Aorta (tissue), 5 donors: ENCODE results near the gene DOK7. TPM values are rescaled to one million over a fixed set of nuclear protein-coding genes. Genes with fewer than 3 reads are reported as not detected.
A peak's percentile ranks its signal among the peaks of the same experiment; 100 is the strongest.

Experiments used
- ATAC-seq: fragments of 200-7000 bp; cut with Tn5 transposase; one replicate; pipeline ENCODE4 v1.9.1; 2022; ENCODE audit warnings: moderate library complexity; ENCODE audit not compliant: low FRiP score
- DNase-seq, 2 donors: peaks; one replicate each; pipeline ENCODE4 v3.0.0-alpha.2; 2020
- H3K27ac ChIP-seq, 2 donors: one replicate each; pipeline ENCODE4 v1.5.1; 2013; ENCODE audit warnings: low read length in 2 of 2, mild to moderate bottlenecking in 2 of 2, moderate library complexity in 2 of 2, control low read depth in 1 of 2, inconsistent platforms in 1 of 2, low read depth in 1 of 2
- H3K27me3 ChIP-seq, 2 donors: one replicate each; pipeline ENCODE4 v1.6.1; 2013; ENCODE audit warnings: control low read depth in 1 of 2, low read length in 1 of 2, mild to moderate bottlenecking in 1 of 2, moderate library complexity in 1 of 2; ENCODE audit not compliant: insufficient read depth in 2 of 2, control insufficient read depth in 1 of 2
- H3K36me3 ChIP-seq, 2 donors: one replicate each; pipeline ENCODE4 v1.6.1; 2013; ENCODE audit warnings: control low read depth in 1 of 2, low read length in 1 of 2, mild to moderate bottlenecking in 1 of 2; ENCODE audit not compliant: insufficient read depth in 2 of 2, control insufficient read depth in 1 of 2
- H3K4me1 ChIP-seq, 2 donors: one replicate each; pipeline ENCODE4 v1.6.1; 2013; ENCODE audit warnings: low read length in 2 of 2, control low read depth in 1 of 2, mild to moderate bottlenecking in 1 of 2, moderate library complexity in 1 of 2; ENCODE audit not compliant: insufficient read depth in 2 of 2, control insufficient read depth in 1 of 2
- H3K4me3 ChIP-seq, 2 donors: one replicate each; pipeline ENCODE4 v1.5.1; 2013; ENCODE audit warnings: low read length in 2 of 2, control low read depth in 1 of 2, mild to moderate bottlenecking in 1 of 2
- H3K9me3 ChIP-seq: one replicate; pipeline ENCODE4 v1.6.1; 2013; ENCODE audit warnings: mild to moderate bottlenecking, low read length; ENCODE audit not compliant: control insufficient read depth
- WGBS, 2 donors: extraction: QIAGEN DNeasy Blood & Tissue Kit; methylation state at CpG; one replicate each; pipeline ENCODE4 v1.1.7; 2013; 5-methylcytosine and 5-hydroxymethylcytosine counted together
- intact Hi-C, 2 donors: fragments of 100-400 bp; cut with DNase I; formaldehyde crosslinking; loops; one replicate each; pipeline versions ENCODE4 v1.14.2 to v1.15.0; 2022
- polyA plus RNA-seq, 2 donors: library from polyadenylated mRNA; stranded (reverse); fragments of 200-250 nt; gene quantifications; one replicate each; pipeline ENCODE4 v1.2.3, GENCODE V29; 2013
- total RNA-seq, 2 donors: library from RNA; stranded (reverse); fragmentation: NEBNext Ultra II Directional; extraction: Animal tissue kit (Norgen Biotek cat#: 25700); gene quantifications; one replicate each; pipeline ENCODE4 v1.2.1, GENCODE V29; 2021
- donor health status: healthy with polysubstance abuse.
- donor health status: Bipolar disorder and iron deficiency.
- donor health status: DM: no; HTN: no; CAD: no.
- donor health status: DM: no; HTN: no; CAD: no.
- donor health status: DM: yes; HTN: yes; CAD: no.

DOK7 gene
- total and polyA plus RNA-seq, 4 donors = 3.3 to 9.1 (median 4.7) TPM

- DNase-seq (no peak), ATAC-seq (no peak)
- intact Hi-C loops = loop anchor here in 1 of 2 donors (5.0 kb wide), 1 partner anchor 187 kb away; the partner anchor contains the start of gene RGS12
- Histone ChIP-seq H3K36me3 (no peaks in the 10 kb centered on the region), H3K4me3 (no peak overlapping the region), H3K27me3 (no peaks in the 10 kb centered on the region), H3K4me1 (no peaks in the 10 kb centered on the region), H3K27ac (no peak overlapping the region), H3K9me3 (no peaks in the 10 kb centered on the region)
- 83 to 88% methylated on average over 25 of the region's 25 CpGs for WGBS, 2 donors
These were observed 16.4 kb downstream of the DOK7 start for GRCh38 chr4:3479358-3480101.

GRCh38 chr4:3480528-3481112, 17.5 kb downstream of the DOK7 start:
- Histone ChIP-seq H3K9me3 (no peaks in the 10 kb centered on the region), H3K27me3 (no peaks in the 10 kb centered on the region), H3K4me3 (no peak overlapping the region), H3K27ac (peak overlapping the region in 1 of 2 donors; percentile 6), H3K4me1 (no peaks in the 10 kb centered on the region), H3K36me3 (no peaks in the 10 kb centered on the region)
- intact Hi-C loops = loop anchor here in 1 of 2 donors (5.0 kb wide), 1 partner anchor 188 kb away; the partner anchor contains the start of gene RGS12
- WGBS, 2 donors = 20 to 21% methylated on average over 17 of the region's 17 CpGs
- DNase-seq = peak; percentile 78 to 93
- peak; percentile 78 for ATAC-seq

- WGBS, 2 donors = 72 to 74% methylated on average over 5 of the region's 5 CpGs
- intact Hi-C loops = loop anchor here in 1 of 2 donors (5.0 kb wide), 1 partner anchor 189 kb away; the partner anchor contains the start of gene RGS12
- no peak overlapping the region for H3K4me3 ChIP-seq
- peak overlapping the region in 1 of 2 donors; percentile 14 for H3K27ac ChIP-seq
- ATAC-seq (no peak), DNase-seq (no peak)
- H3K4me1 ChIP-seq = no peaks in the 10 kb centered on the region
- H3K36me3 ChIP-seq = no peaks in the 10 kb centered on the region
- H3K9me3 ChIP-seq = no peaks in the 10 kb centered on the region
- H3K27me3 ChIP-seq = no peaks in the 10 kb centered on the region
These were observed 18.0 kb downstream of the DOK7 start for GRCh38 chr4:3481113-3481531.

- Histone ChIP-seq H3K4me3 (no peak overlapping the region), H3K36me3 (no peaks in the 10 kb centered on the region), H3K27me3 (no peaks in the 10 kb centered on the region), H3K9me3 (no peaks in the 10 kb centered on the region), H3K27ac (peak overlapping the region in 1 of 2 donors; percentile 62), H3K4me1 (no peaks in the 10 kb centered on the region)
- intact Hi-C loops = loop anchor here in 1 of 2 donors (5.0 kb wide), 1 partner anchor 190 kb away; the partner anchor contains the start of gene RGS12
- DNase-seq (no peak), ATAC-seq (no peak)
- 86 to 91% methylated on average over 19 of the region's 19 CpGs for WGBS, 2 donors
These were observed 18.8 kb downstream of the DOK7 start for GRCh38 chr4:3481783-3482393.

DNA sequence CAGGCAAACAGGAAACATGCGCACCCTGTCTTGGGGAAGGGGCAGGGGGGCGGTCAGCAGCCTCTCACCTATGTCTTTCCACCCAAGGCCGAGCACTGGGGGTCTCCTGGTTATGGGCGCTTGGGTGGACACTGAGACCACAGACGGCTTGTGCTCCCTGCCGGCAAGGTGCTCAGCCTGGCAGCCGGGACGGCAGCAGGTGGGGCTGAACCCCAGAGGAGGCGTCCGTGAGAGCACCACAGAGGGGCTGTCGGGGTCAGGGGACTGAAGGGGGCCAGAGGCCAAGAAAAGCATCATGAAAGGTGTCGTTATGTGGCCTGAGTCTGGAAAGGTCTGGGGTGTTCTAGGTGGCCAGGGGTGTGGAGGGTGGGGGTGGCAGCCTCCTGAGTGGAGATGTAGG, 19.6 kb downstream of the DOK7 start:
- WGBS, 2 donors = 87 to 89% methylated on average over 12 of the region's 12 CpGs
- H3K4me1 ChIP-seq = no peaks in the 10 kb centered on the region
- ATAC-seq (no peak), DNase-seq (no peak)
- intact Hi-C loops = loop anchor here in 1 of 2 donors (5.0 kb wide), 1 partner anchor 190 kb away; the partner anchor contains the start of gene RGS12
- H3K9me3 ChIP-seq = no peaks in the 10 kb centered on the region
- peak overlapping the region in 1 of 2 donors; percentile 62 for H3K27ac ChIP-seq
- H3K4me3 ChIP-seq = no peak overlapping the region
- H3K27me3 ChIP-seq = no peaks in the 10 kb centered on the region
- H3K36me3 ChIP-seq = no peaks in the 10 kb centered on the region

GRCh38 chr4:3483471-3483921, 20.4 kb downstream of the DOK7 start:
- Histone ChIP-seq H3K27me3 (no peaks in the 10 kb centered on the region), H3K9me3 (no peaks in the 10 kb centered on the region), H3K4me3 (no peak overlapping the region), H3K27ac (peak overlapping the region; percentile 63 to 91), H3K36me3 (no peaks in the 10 kb centered on the region), H3K4me1 (no peaks in the 10 kb centered on the region)
- DNase-seq (peak; percentile 84 to 93), ATAC-seq (peak; percentile 72)
- intact Hi-C loops = loop anchor here in 1 of 2 donors (5.0 kb wide), 1 partner anchor 191 kb away; the partner anchor contains the start of gene RGS12
- 2 to 4% methylated on average over 23 of the region's 23 CpGs for WGBS, 2 donors

- 14 to 19% methylated on average over 44 to 45 of the region's 45 CpGs for WGBS, 2 donors
- H3K27me3 ChIP-seq = no peaks in the 10 kb centered on the region
- H3K4me3 ChIP-seq = no peak overlapping the region
- H3K36me3 ChIP-seq = no peaks in the 10 kb centered on the region
- H3K4me1 ChIP-seq = no peaks in the 10 kb centered on the region
- DNase-seq (peak; percentile 79 to 95), ATAC-seq (peak; percentile 39)
- H3K27ac ChIP-seq = peak overlapping the region; percentile 63 to 91
- intact Hi-C loops = loop anchor here in 1 of 2 donors (5.0 kb wide), 1 partner anchor 192 kb away; the partner anchor contains the start of gene RGS12
- no peaks in the 10 kb centered on the region for H3K9me3 ChIP-seq
These were observed 21.2 kb downstream of the DOK7 start for GRCh38 chr4:3484057-3484973.
